GM23338 (cell line): Measurements from ENCODE around the gene MPPE1. TPM values are rescaled to one million over a fixed set of nuclear protein-coding genes. Genes with fewer than 3 reads are reported as not detected.

Source experiments
- ATAC-seq: fragments of 200-7000 bp; cut with Tn5 transposase; 3 replicates; pipeline ENCODE4 v1.9.1; 2020
- DNase-seq: peaks from one replicate; pipeline ENCODE4 v3.0.0-alpha.2; 2015; ENCODE audit warnings: low spot score
- H2AFZ ChIP-seq: fragments of 200-600 bp; sonication (generic); 2 replicates; pipeline ENCODE4 v1.8.0; 2016; ENCODE audit warnings: antibody characterized with exemption, mild to moderate bottlenecking, moderate library complexity
- H3F3A ChIP-seq: fragments of 200-600 bp; sonication (generic); replicated peaks from 2 replicates; pipeline ENCODE4 v1.8.0; 2017; ENCODE audit warnings: antibody characterized with exemption, mixed run types, low read depth
- H3K27ac ChIP-seq: fragments of 200-600 bp; sonication (generic); 2 replicates; pipeline ENCODE4 v1.6.1; 2016; ENCODE audit warnings: low read depth
- H3K27me3 ChIP-seq: fragments of 200-600 bp; sonication (generic); 2 replicates; pipeline ENCODE4 v1.8.0; 2016; ENCODE audit warnings: mild to moderate bottlenecking, mixed run types, moderate library complexity; ENCODE audit not compliant: insufficient read depth
- H3K36me3 ChIP-seq: fragments of 200-600 bp; sonication (generic); 2 replicates; pipeline ENCODE4 v1.8.0; 2016; ENCODE audit warnings: mild to moderate bottlenecking; ENCODE audit not compliant: insufficient read depth
- H3K4me1 ChIP-seq: fragments of 200-600 bp; sonication (generic); 2 replicates; pipeline ENCODE4 v1.8.0; 2016; ENCODE audit warnings: mild to moderate bottlenecking, moderate library complexity; ENCODE audit not compliant: insufficient read depth
- H3K4me2 ChIP-seq: fragments of 200-600 bp; sonication (generic); 2 replicates; pipeline ENCODE4 v1.7.1; 2017; ENCODE audit warnings: mixed run types
- H3K4me3 ChIP-seq: fragments of 200-600 bp; sonication (generic); 2 replicates; pipeline ENCODE4 v1.6.1; 2016; ENCODE audit warnings: mixed run types
- H3K79me2 ChIP-seq: fragments of 200-600 bp; sonication (generic); replicated peaks from 2 replicates; pipeline ENCODE4 v1.8.0; 2017; ENCODE audit warnings: mild to moderate bottlenecking; ENCODE audit not compliant: insufficient read depth
- H3K9me2 ChIP-seq: fragments of 200-600 bp; sonication (generic); 2 replicates; pipeline ENCODE4 v1.8.0; 2017; ENCODE audit not compliant: insufficient read depth
- H4K20me1 ChIP-seq: fragments of 200-600 bp; sonication (generic); replicated peaks from 2 replicates; pipeline ENCODE4 v1.8.0; 2017; ENCODE audit warnings: mild to moderate bottlenecking; ENCODE audit not compliant: insufficient read depth
- H3K27ac Mint-ChIP-seq: 2 replicates; pipeline ENCODE4 v1.8.0; 2020; ENCODE audit warnings: inconsistent platforms, mild to moderate bottlenecking, moderate library complexity, mixed read lengths
- H3K27me3 Mint-ChIP-seq: 3 replicates; pipeline ENCODE4 v1.8.0; 2022; ENCODE audit warnings: low read depth, mild to moderate bottlenecking, moderate library complexity, mixed read lengths, inconsistent platforms; ENCODE audit not compliant: insufficient read depth, poor library complexity
- H3K36me3 Mint-ChIP-seq: 3 replicates; pipeline ENCODE4 v1.8.0; 2021; ENCODE audit warnings: low read depth, mild to moderate bottlenecking, inconsistent platforms, moderate library complexity, mixed read lengths
- H3K4me1 Mint-ChIP-seq: 3 replicates; pipeline ENCODE4 v1.8.0; 2020; ENCODE audit warnings: mild to moderate bottlenecking, inconsistent platforms, mixed read lengths
- H3K4me3 Mint-ChIP-seq: 3 replicates; pipeline ENCODE4 v1.8.0; 2021; ENCODE audit warnings: moderate library complexity, mild to moderate bottlenecking, inconsistent platforms, mixed read lengths
- H3K9me3 Mint-ChIP-seq: 3 replicates; pipeline ENCODE4 v1.8.0; 2020; ENCODE audit warnings: moderate library complexity, mild to moderate bottlenecking, inconsistent platforms, mixed read lengths
- CREB1 ChIP-seq: fragments of 250-450 bp; sonication (Bioruptor Pico); IDR thresholded peaks from 2 replicates; pipeline ENCODE4 v1.5.0; 2020; ENCODE audit warnings: low read depth, mild to moderate bottlenecking, moderate library complexity
- EZH2 ChIP-seq: fragments of 200-600 bp; sonication (generic); IDR thresholded peaks from one replicate; pipeline ENCODE4 v1.8.0; 2017; ENCODE audit warnings: antibody characterized with exemption, mild to moderate bottlenecking, low read depth; ENCODE audit not compliant: unreplicated experiment
- EZH2phosphoT487 ChIP-seq: fragments of 200-600 bp; sonication (generic); IDR thresholded peaks from one replicate; pipeline ENCODE4 v1.8.1; 2018; ENCODE audit warnings: antibody characterized with exemption; ENCODE audit not compliant: unreplicated experiment
- JUNB ChIP-seq: IDR thresholded peaks from one replicate; pipeline ENCODE4 v1.6.1; 2016; ENCODE audit warnings: antibody characterized with exemption; ENCODE audit not compliant: unreplicated experiment
- NANOG ChIP-seq: IDR thresholded peaks from 2 replicates; pipeline ENCODE4 v1.6.1; 2016; ENCODE audit warnings: antibody characterized with exemption, borderline replicate concordance
- STAT1 ChIP-seq: IDR thresholded peaks from one replicate; pipeline ENCODE4 v1.6.1; 2016; ENCODE audit warnings: antibody characterized with exemption; ENCODE audit not compliant: unreplicated experiment
- ZNF114 ChIP-seq: fragments of 250-450 bp; sonication (Bioruptor Pico); IDR thresholded peaks from 2 replicates; pipeline ENCODE4 v1.5.0; 2020; ENCODE audit warnings: mild to moderate bottlenecking, moderate library complexity
- polyA plus RNA-seq: library from polyadenylated mRNA; unstranded; fragments of >200 nt; fragmentation: Nextera tagmentation; extraction: Ambion mirVana; gene quantifications from 2 replicates; pipeline ENCODE4 v1.2.1, GENCODE V29; 2016
- total RNA-seq: library from RNA; depleted of rRNA; stranded (reverse); fragments of >200 nt; shearing (Covaris generic); gene quantifications from 2 replicates; pipeline ENCODE4 v1.2.3, GENCODE V29; 2014
- TF ChIP-seq, protein P1 (sequence below), 2 experiments: fragments of 200-600 bp in 1 of 2; sonication (generic) in 1 of 2; conservative IDR thresholded peaks; 2 replicates each; pipeline versions ENCODE4 v1.5.1 to v1.6.1; 2016 to 2017; ENCODE audit warnings: antibody characterized with exemption in 2 of 2, low read depth in 2 of 2, mild to moderate bottlenecking in 2 of 2, moderate library complexity in 1 of 2
- TF ChIP-seq, protein P2 (sequence below): fragments of 250-450 bp; sonication (Bioruptor Pico); IDR thresholded peaks from 2 replicates; pipeline ENCODE4 v1.5.0; 2020; ENCODE audit warnings: mild to moderate bottlenecking, moderate library complexity
- TF ChIP-seq, protein P3 (sequence below): IDR thresholded peaks from one replicate; pipeline ENCODE4 v1.6.1; 2018; ENCODE audit warnings: antibody characterized with exemption; ENCODE audit not compliant: unreplicated experiment

The MPPE1 gene
- total and polyA plus RNA-seq, 2 experiments from 2014 or later, result 18.8 to 24.6 TPM

DNA sequence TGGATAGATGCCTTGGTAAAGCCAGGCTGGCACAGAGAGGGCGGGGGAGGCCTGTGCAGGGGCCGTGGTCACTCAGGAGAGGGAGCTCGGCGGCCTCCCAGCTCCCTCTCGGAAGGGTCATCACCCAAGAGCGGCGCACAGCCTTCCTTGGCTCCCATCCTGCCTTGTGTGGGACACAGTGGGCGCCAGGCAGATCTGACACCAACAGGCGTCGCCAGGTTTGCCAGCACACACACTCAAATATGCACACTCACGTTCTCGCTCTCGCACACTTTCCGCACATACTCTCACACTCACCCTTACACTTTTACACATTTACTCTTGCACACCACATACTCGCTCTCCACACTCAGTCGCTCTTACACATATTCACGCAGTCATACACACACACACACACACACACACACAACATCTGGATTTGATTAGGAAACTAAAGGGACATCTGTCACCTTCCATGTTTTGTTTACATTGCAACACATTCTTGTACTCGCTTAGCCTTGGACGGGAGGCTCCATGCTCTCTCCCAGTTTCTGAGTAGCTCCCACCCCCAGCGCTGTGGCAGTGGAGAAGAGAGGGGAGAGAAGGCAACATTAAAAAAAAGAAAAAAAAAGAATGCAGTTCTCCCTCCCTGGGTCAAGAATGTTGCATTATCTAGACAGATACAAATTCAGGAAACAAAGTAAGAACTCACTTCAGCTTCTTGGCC, 46.4 kb downstream of the MPPE1 start:
- Mint-ChIP-seq H3K27me3 (peaks cover 6% of the 10 kb centered on the region), H3K36me3 (no peaks in the 10 kb centered on the region; the same call in 1 of the 3 replicates), H3K9me3 (no peaks in the 10 kb centered on the region), H3K27ac (no peak overlapping the region), H3K4me3 (no peak overlapping the region), H3K4me1 (peaks cover 29% of the 10 kb centered on the region)
- Histone ChIP-seq H3K4me3 (no peak overlapping the region), H3K36me3 (no peaks in the 10 kb centered on the region), H3K4me1 (peaks cover 19% of the 10 kb centered on the region), H4K20me1 (no peaks in the 10 kb centered on the region), H3K9me2 (no peaks in the 10 kb centered on the region; the same call in 1 of the 2 replicates), H2AFZ (no peak overlapping the region), H3K27ac (no peak overlapping the region), H3K4me2 (no peak overlapping the region), H3K79me2 (no peaks in the 10 kb centered on the region; the same call in 1 of the 2 replicates), H3F3A (no peaks in the 10 kb centered on the region), H3K27me3 (no peaks in the 10 kb centered on the region)
- ATAC-seq, result no peak
- TF ChIP-seq EZH2, result no peak
- TF ChIP-seq, protein P1, sequence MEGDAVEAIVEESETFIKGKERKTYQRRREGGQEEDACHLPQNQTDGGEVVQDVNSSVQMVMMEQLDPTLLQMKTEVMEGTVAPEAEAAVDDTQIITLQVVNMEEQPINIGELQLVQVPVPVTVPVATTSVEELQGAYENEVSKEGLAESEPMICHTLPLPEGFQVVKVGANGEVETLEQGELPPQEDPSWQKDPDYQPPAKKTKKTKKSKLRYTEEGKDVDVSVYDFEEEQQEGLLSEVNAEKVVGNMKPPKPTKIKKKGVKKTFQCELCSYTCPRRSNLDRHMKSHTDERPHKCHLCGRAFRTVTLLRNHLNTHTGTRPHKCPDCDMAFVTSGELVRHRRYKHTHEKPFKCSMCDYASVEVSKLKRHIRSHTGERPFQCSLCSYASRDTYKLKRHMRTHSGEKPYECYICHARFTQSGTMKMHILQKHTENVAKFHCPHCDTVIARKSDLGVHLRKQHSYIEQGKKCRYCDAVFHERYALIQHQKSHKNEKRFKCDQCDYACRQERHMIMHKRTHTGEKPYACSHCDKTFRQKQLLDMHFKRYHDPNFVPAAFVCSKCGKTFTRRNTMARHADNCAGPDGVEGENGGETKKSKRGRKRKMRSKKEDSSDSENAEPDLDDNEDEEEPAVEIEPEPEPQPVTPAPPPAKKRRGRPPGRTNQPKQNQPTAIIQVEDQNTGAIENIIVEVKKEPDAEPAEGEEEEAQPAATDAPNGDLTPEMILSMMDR (conservative IDR thresholded peaks at IDR 0.05; ENCODE audit: low read depth in 2 of 2), result no peak
- no peak for TF ChIP-seq JUNB
- TF ChIP-seq NANOG, result no peak
- TF ChIP-seq STAT1, result no peak
- TF ChIP-seq, protein P2, sequence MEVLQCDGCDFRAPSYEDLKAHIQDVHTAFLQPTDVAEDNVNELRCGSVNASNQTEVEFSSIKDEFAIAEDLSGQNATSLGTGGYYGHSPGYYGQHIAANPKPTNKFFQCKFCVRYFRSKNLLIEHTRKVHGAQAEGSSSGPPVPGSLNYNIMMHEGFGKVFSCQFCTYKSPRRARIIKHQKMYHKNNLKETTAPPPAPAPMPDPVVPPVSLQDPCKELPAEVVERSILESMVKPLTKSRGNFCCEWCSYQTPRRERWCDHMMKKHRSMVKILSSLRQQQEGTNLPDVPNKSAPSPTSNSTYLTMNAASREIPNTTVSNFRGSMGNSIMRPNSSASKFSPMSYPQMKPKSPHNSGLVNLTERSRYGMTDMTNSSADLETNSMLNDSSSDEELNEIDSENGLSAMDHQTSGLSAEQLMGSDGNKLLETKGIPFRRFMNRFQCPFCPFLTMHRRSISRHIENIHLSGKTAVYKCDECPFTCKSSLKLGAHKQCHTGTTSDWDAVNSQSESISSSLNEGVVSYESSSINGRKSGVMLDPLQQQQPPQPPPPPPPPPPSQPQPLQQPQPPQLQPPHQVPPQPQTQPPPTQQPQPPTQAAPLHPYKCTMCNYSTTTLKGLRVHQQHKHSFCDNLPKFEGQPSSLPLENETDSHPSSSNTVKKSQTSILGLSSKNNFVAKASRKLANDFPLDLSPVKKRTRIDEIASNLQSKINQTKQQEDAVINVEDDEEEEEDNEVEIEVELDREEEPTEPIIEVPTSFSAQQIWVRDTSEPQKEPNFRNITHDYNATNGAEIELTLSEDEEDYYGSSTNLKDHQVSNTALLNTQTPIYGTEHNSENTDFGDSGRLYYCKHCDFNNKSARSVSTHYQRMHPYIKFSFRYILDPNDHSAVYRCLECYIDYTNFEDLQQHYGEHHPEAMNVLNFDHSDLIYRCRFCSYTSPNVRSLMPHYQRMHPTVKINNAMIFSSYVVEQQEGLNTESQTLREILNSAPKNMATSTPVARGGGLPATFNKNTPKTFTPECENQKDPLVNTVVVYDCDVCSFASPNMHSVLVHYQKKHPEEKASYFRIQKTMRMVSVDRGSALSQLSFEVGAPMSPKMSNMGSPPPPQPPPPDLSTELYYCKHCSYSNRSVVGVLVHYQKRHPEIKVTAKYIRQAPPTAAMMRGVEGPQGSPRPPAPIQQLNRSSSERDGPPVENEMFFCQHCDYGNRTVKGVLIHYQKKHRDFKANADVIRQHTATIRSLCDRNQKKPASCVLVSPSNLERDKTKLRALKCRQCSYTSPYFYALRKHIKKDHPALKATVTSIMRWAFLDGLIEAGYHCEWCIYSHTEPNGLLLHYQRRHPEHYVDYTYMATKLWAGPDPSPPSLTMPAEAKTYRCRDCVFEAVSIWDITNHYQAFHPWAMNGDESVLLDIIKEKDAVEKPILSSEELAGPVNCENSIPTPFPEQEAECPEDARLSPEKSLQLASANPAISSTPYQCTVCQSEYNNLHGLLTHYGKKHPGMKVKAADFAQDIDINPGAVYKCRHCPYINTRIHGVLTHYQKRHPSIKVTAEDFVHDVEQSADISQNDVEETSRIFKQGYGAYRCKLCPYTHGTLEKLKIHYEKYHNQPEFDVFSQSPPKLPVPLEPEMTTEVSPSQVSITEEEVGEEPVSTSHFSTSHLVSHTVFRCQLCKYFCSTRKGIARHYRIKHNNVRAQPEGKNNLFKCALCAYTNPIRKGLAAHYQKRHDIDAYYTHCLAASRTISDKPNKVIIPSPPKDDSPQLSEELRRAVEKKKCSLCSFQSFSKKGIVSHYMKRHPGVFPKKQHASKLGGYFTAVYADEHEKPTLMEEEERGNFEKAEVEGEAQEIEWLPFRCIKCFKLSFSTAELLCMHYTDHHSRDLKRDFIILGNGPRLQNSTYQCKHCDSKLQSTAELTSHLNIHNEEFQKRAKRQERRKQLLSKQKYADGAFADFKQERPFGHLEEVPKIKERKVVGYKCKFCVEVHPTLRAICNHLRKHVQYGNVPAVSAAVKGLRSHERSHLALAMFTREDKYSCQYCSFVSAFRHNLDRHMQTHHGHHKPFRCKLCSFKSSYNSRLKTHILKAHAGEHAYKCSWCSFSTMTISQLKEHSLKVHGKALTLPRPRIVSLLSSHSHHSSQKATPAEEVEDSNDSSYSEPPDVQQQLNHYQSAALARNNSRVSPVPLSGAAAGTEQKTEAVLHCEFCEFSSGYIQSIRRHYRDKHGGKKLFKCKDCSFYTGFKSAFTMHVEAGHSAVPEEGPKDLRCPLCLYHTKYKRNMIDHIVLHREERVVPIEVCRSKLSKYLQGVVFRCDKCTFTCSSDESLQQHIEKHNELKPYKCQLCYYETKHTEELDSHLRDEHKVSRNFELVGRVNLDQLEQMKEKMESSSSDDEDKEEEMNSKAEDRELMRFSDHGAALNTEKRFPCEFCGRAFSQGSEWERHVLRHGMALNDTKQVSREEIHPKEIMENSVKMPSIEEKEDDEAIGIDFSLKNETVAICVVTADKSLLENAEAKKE, result no peak
- TF ChIP-seq CREB1, result no peak
- TF ChIP-seq ZNF114 (CRISPR knock-in tag), result no peak
- no peak for TF ChIP-seq EZH2phosphoT487
- TF ChIP-seq, protein P3, sequence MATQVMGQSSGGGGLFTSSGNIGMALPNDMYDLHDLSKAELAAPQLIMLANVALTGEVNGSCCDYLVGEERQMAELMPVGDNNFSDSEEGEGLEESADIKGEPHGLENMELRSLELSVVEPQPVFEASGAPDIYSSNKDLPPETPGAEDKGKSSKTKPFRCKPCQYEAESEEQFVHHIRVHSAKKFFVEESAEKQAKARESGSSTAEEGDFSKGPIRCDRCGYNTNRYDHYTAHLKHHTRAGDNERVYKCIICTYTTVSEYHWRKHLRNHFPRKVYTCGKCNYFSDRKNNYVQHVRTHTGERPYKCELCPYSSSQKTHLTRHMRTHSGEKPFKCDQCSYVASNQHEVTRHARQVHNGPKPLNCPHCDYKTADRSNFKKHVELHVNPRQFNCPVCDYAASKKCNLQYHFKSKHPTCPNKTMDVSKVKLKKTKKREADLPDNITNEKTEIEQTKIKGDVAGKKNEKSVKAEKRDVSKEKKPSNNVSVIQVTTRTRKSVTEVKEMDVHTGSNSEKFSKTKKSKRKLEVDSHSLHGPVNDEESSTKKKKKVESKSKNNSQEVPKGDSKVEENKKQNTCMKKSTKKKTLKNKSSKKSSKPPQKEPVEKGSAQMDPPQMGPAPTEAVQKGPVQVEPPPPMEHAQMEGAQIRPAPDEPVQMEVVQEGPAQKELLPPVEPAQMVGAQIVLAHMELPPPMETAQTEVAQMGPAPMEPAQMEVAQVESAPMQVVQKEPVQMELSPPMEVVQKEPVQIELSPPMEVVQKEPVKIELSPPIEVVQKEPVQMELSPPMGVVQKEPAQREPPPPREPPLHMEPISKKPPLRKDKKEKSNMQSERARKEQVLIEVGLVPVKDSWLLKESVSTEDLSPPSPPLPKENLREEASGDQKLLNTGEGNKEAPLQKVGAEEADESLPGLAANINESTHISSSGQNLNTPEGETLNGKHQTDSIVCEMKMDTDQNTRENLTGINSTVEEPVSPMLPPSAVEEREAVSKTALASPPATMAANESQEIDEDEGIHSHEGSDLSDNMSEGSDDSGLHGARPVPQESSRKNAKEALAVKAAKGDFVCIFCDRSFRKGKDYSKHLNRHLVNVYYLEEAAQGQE, result no peak
- DNase-seq, result no peak
